Activated naive CD4-positive, alpha-beta T cell (primary cell): Measurements from ENCODE around the gene FBXL7.

ENCODE experiments used
- DNase-seq, 4 experiments: peaks; one replicate each; lab custom pipeline; 2025; lab: John Stamatoyannopoulos, UW

Gene FBXL7

GRCh38 chr5:15579193-15579990, 79.4 kb downstream of the FBXL7 start:
- no peak for DNase-seq

GRCh38 chr5:15584528-15584927, 84.5 kb downstream of the FBXL7 start:
- no peak for DNase-seq

- no peak for DNase-seq
Measured at GRCh38 chr5:15585128-15585527, 85.1 kb downstream of the FBXL7 start.

GRCh38 chr5:15585841-15586591, 86.0 kb downstream of the FBXL7 start:
- no peak for DNase-seq

DNA sequence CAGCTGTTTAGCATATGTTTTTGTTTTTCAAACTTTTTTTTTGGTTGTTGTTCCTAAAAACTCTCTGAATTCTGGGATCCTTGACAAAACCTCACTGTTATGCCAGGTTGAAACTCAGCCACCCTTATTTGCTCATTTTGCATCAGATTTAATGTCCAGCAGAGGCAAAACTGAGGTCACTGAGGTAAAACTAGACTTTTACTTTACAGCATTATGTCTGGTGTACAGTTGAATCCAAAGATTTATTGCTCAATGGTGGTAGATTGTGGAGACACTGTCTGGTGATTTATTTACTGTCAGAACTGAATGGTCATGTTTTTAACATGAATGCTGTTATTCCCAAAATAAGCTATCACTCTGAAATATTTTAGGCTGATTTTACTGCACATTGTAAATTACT, 87.9 kb downstream of the FBXL7 start:
- DNase-seq: no peak

DNA sequence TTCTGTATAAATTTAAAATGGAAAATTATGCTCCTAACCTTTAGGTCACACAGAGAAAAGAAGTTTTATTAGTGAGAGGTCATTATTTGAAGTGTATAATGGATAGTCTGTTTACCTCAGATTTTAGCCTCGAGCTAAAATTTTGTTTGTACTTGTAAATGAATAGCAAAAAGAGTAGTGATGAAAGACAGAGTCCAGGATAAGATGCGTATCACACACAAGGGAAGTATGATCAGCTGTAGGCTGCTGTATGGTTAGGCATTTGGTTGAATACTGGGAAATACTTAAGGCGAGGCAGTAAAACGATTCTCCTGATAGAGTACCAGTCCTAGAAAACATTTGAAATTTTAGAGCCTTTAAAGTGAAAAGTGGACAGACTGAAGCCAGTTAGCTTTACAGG, 92.7 kb downstream of the FBXL7 start:
- no peak for DNase-seq

- no peak for DNase-seq
Measured at GRCh38 chr5:15594977-15595568, 95.1 kb downstream of the FBXL7 start.

DNA sequence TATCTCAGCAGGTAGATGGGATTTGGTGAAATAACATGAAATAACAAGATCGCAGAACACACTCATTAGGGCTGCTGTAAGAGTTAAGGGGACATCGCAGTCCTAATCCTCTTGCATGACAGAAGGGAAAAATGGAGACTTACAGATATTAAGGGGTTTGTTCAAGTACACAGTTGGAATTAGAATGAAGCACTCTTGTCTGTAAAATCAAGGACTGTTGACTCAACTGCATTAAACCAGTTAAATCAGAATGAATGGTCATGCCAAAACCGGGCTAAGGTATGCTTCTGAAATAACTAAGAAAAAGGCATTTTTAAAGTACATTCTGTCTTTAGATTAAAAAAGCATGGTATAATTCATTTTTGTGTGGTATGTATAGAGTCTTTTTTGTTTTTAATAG, 95.9 kb downstream of the FBXL7 start:
- DNase-seq: no peak

DNA sequence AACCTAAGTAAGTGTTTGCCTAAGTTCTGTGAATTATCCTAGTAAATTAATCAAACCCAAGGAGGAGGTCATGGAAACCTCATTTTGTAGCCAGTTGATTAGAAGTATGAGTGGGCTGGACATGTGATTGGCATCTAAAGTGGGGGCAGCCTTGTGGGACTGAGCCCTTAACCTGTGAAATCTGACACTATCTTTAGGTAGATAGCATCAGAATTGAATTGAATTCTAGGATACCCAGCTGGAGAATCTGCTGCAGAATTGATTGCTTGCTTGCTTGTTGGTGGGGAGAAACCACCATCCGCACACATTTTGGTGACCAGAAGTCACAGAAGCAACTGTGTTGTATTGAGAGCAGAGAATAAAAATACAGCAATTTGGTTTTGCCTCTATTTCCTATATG, 97.0 kb downstream of the FBXL7 start:
- DNase-seq: no peak

DNA sequence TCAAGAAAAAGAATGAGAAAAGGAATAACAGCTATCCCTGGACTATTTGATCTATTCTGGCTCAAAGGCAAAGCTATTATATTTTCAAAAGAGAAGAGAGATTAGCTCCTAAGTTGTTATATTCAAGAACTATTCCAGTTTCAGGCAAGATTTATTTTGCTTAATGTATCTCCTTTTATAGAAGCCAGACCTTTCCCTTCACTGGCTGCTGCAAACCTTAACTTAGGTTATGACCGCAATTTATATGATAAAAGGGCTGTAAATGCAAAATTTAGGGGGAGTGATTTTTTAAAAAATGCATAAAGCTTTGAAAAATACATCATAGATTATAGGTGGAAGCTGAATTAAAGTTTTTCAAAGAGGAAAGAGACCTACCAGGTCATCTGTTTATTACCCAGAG, 97.8 kb downstream of the FBXL7 start:
- no peak for DNase-seq

GRCh38 chr5:15598294-15598902, 98.4 kb downstream of the FBXL7 start:
- DNase-seq: no peak

GRCh38 chr5:15600035-15600434, 100.1 kb downstream of the FBXL7 start:
- no peak for DNase-seq

- no peak for DNase-seq
Measured at GRCh38 chr5:15601274-15601673, 101.3 kb downstream of the FBXL7 start.

GRCh38 chr5:15601853-15602252, 101.9 kb downstream of the FBXL7 start:
- no peak for DNase-seq

- no peak for DNase-seq
Measured at GRCh38 chr5:15604986-15605385, 105.0 kb downstream of the FBXL7 start.

DNA sequence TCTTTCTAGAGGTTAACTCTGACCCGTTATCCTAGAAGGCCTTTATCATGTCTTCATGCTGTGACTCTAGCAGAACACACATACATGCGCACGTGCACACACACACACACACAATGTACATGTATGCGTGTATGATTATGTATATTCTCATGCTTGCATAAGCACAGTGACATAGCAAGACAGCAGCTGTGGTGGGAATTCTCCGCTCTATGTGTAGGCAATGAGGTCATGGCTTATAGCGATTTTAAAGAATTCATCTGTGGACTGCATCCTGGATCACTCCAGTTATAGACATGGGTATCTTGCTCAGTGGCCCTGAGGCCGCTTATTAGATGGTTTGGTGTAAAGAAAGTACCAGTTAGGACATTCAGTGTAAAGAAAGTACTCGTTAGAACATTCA, 106.2 kb downstream of the FBXL7 start:
- DNase-seq: no peak

- DNase-seq: no peak
Measured at GRCh38 chr5:15607076-15607475, 107.1 kb downstream of the FBXL7 start.

DNA sequence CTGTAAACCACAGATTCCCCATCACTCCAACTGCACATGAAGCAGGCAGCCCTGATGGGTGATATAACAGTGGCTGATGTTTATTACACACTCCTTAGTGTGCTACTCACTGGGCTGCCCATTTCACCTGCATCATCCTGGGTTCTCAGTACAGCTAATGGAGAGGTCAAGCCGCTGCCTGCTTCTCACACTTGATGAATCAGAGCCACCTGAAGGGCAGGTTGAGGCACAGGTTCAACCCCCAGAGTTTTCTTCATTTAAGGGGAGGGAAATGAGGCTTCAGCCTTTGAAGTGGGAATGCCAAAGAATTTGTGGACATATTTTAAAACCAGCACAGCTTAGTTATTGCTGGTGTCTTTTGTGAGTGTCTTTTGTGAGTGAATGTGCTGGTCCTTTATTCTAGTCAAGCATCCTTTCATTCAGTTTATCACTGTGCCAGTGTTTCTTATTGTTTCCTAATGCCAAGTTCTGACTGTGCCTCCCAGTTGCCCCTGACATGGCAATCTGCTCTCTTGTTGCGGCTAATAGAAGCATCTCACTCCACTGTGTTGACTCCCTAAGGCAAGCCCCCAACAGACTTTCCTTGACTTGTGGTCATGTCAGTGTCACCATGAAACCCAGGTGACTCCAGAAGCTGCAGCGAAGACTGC, 109.2 kb downstream of the FBXL7 start:
- no peak for DNase-seq

GRCh38 chr5:15610216-15610615, 110.2 kb downstream of the FBXL7 start:
- no peak for DNase-seq

DNA sequence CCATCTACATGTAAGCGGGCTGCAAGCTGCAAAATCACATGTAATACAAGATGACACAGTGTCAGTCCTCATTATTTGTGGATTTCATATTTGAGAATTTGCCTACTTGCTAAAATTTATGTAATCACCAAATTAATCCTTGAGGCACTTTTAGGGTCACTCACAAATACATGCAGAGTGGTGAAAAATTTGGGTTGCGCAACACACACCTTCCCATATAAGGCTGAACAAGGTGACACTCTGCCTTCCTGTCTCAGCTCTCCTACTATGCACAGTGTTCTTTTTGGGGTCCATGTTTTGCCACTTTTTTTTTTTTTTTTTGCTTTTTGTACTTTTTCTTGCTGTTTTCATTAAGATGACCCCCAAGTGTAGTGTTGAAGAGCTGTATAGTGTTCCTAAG, 111.0 kb downstream of the FBXL7 start:
- no peak for DNase-seq

- no peak for DNase-seq
Measured at GRCh38 chr5:15612915-15613635, 113.1 kb downstream of the FBXL7 start.

DNA sequence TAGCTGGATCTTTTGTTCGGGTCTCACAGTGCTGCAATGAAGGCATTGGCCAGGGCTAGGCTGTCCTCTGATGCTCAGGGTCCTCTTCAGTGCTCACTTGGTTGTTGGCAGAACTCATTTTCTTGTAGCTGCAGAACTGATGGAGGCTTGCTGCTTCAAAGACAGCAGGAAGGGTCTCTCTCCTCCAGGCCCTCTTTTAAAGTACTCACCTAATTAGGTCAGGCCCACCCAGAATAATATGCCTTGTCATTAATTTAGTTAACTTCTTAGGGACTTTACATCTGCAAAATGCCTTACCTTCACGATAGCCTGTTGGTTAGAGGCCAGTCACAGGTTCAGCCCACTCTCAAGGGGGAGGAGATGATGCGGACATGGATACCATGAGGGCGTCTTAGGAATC, 114.7 kb downstream of the FBXL7 start:
- no peak for DNase-seq
